Measurements from ENCODE around the gene MTHFR. TPM values are rescaled to one million over a fixed set of nuclear protein-coding genes. Genes with fewer than 3 reads are reported as not detected.

MTHFR gene
- total RNA-seq, 1 donor: 32.6 TPM

GRCh38 chr1:11794446-11795237 is 11.1 kb downstream of the MTHFR start:
- no peaks in the 10 kb centered on the region for H3K27me3 ChIP-seq (ENCODE audit: insufficient read depth, low read length)
- H3K27ac ChIP-seq (ENCODE audit: low read depth, low read length): no peak overlapping the region
- no peak overlapping the region for H2AFZ ChIP-seq (ENCODE audit: low read length)
- H3K9me3 ChIP-seq (ENCODE audit: low read depth, low read length): no peaks in the 10 kb centered on the region
- no peak for TF ChIP-seq CTCF (IDR thresholded peaks at IDR 0.05; ENCODE audit: extremely low read depth, low read depth, low read length)
- DNase-seq (ENCODE audit: insufficient read length, low spot score, missing footprints): no peak
- peaks cover 33% of the 10 kb centered on the region for H3K36me3 ChIP-seq (ENCODE audit: insufficient read depth, low read length)
- no peaks in the 10 kb centered on the region for H4K20me1 ChIP-seq (ENCODE audit: insufficient read depth, low read length)
- H3K4me2 ChIP-seq (ENCODE audit: insufficient read depth, low read length): no peak overlapping the region
- no peaks in the 10 kb centered on the region for H3K79me2 ChIP-seq (ENCODE audit: insufficient read depth, low read length)
- H3K4me3 ChIP-seq (ENCODE audit: insufficient read depth, low read length): no peak overlapping the region
- H3K4me1 ChIP-seq (ENCODE audit: insufficient read depth, low read length): peaks cover 20% of the 10 kb centered on the region

GRCh38 chr1:11793819-11794218 is 11.9 kb downstream of the MTHFR start:
- H2AFZ ChIP-seq (ENCODE audit: low read length): no peak overlapping the region
- no peaks in the 10 kb centered on the region for H3K79me2 ChIP-seq (ENCODE audit: insufficient read depth, low read length)
- H3K9me3 ChIP-seq (ENCODE audit: low read depth, low read length): no peaks in the 10 kb centered on the region
- no peak for DNase-seq (ENCODE audit: insufficient read length, low spot score, missing footprints)
- no peak overlapping the region for H3K4me2 ChIP-seq (ENCODE audit: insufficient read depth, low read length)
- H3K36me3 ChIP-seq (ENCODE audit: insufficient read depth, low read length): peaks cover 36% of the 10 kb centered on the region
- peaks cover 20% of the 10 kb centered on the region for H3K4me1 ChIP-seq (ENCODE audit: insufficient read depth, low read length)
- TF ChIP-seq CTCF (IDR thresholded peaks at IDR 0.05; ENCODE audit: extremely low read depth, low read depth, low read length): no peak
- H3K27ac ChIP-seq (ENCODE audit: low read depth, low read length): no peak overlapping the region
- no peaks in the 10 kb centered on the region for H3K27me3 ChIP-seq (ENCODE audit: insufficient read depth, low read length)
- no peak overlapping the region for H3K4me3 ChIP-seq (ENCODE audit: insufficient read depth, low read length)
- H4K20me1 ChIP-seq (ENCODE audit: insufficient read depth, low read length): no peaks in the 10 kb centered on the region

DNA sequence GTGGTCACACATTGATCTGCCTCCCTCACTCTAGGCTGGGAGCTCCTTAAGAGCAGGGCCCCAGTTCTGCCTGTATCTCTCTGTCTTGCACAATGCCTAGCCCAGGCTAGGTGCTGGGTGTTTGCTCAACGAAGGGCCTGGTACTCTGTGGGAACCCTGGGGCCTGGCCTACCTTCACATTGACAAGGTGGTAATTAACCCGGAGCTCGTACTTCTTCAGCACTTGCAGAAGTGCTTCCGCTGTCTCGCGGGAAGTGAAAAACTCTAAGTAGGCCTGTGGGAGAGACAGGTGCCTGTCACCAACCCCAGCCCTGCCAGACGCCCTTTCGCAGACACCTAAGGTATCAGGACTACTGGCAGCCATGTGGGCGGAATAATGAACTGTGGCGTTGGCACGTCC is 13.7 kb downstream of the MTHFR start:
- H3K27ac ChIP-seq (ENCODE audit: low read depth, low read length): peak overlapping the region; percentile 71
- H3K4me2 ChIP-seq (ENCODE audit: insufficient read depth, low read length): no peak overlapping the region
- no peaks in the 10 kb centered on the region for H4K20me1 ChIP-seq (ENCODE audit: insufficient read depth, low read length)
- H3K4me3 ChIP-seq (ENCODE audit: insufficient read depth, low read length): no peak overlapping the region
- peaks cover 29% of the 10 kb centered on the region for H3K4me1 ChIP-seq (ENCODE audit: insufficient read depth, low read length)
- H3K36me3 ChIP-seq (ENCODE audit: insufficient read depth, low read length): peaks cover 36% of the 10 kb centered on the region
- no peaks in the 10 kb centered on the region for H3K27me3 ChIP-seq (ENCODE audit: insufficient read depth, low read length)
- H3K9me3 ChIP-seq (ENCODE audit: low read depth, low read length): no peaks in the 10 kb centered on the region
- TF ChIP-seq CTCF (IDR thresholded peaks at IDR 0.05; ENCODE audit: extremely low read depth, low read depth, low read length): no peak
- H3K79me2 ChIP-seq (ENCODE audit: insufficient read depth, low read length): no peaks in the 10 kb centered on the region
- DNase-seq (ENCODE audit: insufficient read length, low spot score, missing footprints): no peak
- no peak overlapping the region for H2AFZ ChIP-seq (ENCODE audit: low read length)

- no peaks in the 10 kb centered on the region for H3K79me2 ChIP-seq (ENCODE audit: insufficient read depth, low read length)
- peak; percentile 97 for DNase-seq (ENCODE audit: insufficient read length, low spot score, missing footprints)
- peak overlapping the region; percentile 33 for H2AFZ ChIP-seq (ENCODE audit: low read length)
- H3K4me3 ChIP-seq (ENCODE audit: insufficient read depth, low read length): peak overlapping the region; percentile 8
- H3K27me3 ChIP-seq (ENCODE audit: insufficient read depth, low read length): no peaks in the 10 kb centered on the region
- H3K4me2 ChIP-seq (ENCODE audit: insufficient read depth, low read length): peak overlapping the region; percentile 41
- H3K9me3 ChIP-seq (ENCODE audit: low read depth, low read length): no peaks in the 10 kb centered on the region
- peaks cover 26% of the 10 kb centered on the region for H3K4me1 ChIP-seq (ENCODE audit: insufficient read depth, low read length)
- H4K20me1 ChIP-seq (ENCODE audit: insufficient read depth, low read length): no peaks in the 10 kb centered on the region
- H3K27ac ChIP-seq (ENCODE audit: low read depth, low read length): peak overlapping the region; percentile 71
- peaks cover 36% of the 10 kb centered on the region for H3K36me3 ChIP-seq (ENCODE audit: insufficient read depth, low read length)
- no peak for TF ChIP-seq CTCF (IDR thresholded peaks at IDR 0.05; ENCODE audit: extremely low read depth, low read depth, low read length)
Observed at GRCh38 chr1:11790880-11791715, 14.7 kb downstream of the MTHFR start.
